GM18498 (cell line): ENCODE results near the gene CTNS.
A peak's percentile ranks its signal among the peaks of the same experiment; 100 is the strongest.

Source experiments
- ATAC-seq: cut with Tn5 transposase; IDR thresholded peaks from one replicate; pipeline ENCODE4 v1.9.1; 2021; ENCODE audit warnings: mild to moderate bottlenecking, moderate library complexity; ENCODE audit not compliant: unreplicated experiment

Gene CTNS

DNA sequence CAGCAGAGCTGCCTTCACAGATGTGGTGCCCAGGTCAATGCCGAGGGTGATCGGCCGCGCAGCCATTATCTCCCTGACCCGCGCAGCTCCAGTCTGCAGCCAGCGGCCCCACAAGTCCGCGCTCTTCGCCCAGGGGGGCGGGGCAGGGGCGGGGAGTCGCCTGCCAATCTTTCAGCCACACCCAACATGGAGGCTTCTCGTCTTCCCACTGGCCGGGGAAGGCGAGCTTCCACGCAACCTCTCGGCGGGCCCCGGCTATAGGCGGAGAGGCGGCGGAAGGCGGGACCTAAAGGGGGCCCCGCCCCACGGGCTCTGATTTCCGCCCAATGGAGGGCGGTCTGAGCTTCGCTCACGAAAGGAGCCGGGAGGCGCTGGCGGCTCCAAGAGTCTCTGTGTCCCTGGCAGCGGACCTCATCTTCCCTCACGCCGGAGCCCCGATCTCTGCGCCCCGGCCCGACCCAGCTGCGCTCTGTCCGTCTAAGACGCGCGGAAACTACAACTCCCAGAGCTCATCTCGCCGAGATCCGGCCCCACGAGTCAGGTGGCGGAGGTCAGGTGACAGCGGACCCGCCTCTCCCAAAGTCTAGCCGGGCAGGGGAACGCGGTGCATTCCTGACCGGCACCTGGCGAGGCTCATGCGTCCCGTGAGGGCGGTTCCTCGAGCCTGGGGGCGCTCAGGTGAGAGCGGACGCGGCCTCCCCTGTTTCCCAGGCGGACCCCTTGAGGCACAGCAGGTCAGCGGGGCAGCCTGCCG, at the start of gene CTNS, which contains the start of gene SHPK:
TSS of gene CTNS (plus strand) at position 607 of the 754 bp plus-strand sequence. CDS start 3,447 bp downstream, outside the sequence.
TSS of gene SHPK (minus strand) at position 97 of the 754 bp plus-strand sequence. CDS start at position 66, 31 bp downstream.
- peak; percentile 97 for ATAC-seq

DNA sequence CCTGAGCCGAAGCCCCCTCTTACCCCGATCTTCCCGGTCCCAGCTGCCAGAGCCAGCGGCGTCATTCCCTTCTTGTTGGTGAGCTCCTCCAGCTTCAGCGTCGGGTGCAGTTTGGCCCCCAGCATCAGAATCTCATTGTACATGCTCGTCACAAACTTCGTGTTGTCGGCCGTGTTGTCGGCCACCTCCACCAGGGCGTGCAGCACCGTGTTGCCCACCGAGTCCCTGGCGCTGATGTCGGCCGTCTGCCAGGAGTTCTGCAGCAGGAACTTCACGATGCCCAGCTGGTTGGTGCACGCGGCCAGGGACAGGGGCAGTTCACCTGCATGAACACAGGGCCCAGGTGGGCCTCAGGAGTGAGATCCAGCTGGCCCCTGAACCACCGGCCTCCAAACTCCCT, 46.8 kb upstream of the CTNS start:
- no peak for ATAC-seq

- no peak for ATAC-seq
Observed at GRCh38 chr17:3590231-3590630, 46.3 kb upstream of the CTNS start.

GRCh38 chr17:3590768-3591167, 45.8 kb upstream of the CTNS start:
- ATAC-seq, result no peak

DNA sequence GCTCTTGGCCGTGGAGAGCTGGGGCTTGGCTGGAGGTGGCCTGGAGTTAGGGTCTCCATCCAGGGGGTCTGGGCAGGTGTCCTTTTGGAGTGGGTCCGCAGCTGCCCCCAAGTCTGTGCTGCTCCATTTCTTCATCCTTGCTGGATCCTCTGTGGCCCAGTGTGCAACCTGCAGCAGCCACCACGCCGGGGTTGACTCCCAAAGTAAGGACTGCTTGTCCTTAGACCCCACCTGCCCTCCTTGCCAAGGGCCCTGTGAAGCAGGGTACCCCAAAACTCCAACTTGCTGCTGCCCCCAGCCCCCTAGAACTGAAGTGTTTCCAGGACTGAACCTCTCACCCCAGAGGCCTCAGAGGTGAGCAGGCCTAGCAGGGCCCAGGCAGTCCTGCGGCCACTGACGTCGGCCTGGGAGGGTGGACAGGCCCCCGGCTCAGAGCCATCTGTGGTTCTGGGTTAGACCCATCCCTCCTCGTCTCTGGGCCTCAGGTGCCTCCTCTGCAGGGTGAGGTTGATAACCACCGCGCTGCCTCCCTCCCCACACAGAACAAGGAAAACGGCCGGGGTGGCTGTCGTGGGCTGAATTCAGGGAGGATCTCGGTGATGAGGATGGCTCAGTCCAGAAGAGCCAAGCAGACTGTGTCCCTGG, 44.2 kb upstream of the CTNS start:
- no peak for ATAC-seq

DNA sequence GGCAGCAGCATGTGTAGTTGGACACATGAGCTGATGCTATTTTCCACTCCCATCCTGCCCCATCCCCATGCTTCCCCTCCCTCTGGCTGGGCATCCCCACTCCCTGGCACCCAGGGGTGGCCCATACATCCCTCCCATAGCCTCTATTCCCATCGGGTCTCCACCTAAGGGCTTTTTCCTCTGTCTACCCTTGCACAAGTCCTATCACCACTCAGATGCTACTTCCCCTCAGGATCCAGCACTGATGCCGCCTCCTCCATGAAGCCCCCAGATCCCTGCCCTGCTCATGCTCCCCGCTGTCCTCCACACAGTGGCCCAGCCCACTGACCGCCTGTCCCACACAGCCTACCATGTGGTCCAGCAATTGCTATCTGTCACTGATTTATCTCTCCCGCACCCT, 43.2 kb upstream of the CTNS start:
- ATAC-seq, result no peak

GRCh38 chr17:3594051-3594800, 42.3 kb upstream of the CTNS start:
- no peak for ATAC-seq

DNA sequence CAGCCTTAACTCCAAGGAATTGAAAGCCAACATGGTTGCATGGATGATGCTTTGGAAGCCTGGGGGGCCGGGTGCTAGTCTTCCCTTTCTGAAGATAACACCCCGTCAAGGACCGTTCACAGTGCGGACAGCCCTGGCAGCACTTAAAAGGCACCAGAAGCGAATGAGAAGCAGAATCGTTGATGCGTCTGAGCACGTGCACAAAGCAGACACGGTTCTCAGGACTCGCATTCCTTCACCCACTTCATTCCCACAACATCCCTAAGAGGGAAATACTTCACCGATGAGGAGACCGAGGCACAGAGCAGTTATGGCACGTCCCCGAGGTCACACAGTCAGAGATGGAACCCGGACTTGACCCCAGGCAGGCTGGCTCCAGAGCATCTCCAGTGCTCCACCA, 41.6 kb upstream of the CTNS start:
- no peak for ATAC-seq

DNA sequence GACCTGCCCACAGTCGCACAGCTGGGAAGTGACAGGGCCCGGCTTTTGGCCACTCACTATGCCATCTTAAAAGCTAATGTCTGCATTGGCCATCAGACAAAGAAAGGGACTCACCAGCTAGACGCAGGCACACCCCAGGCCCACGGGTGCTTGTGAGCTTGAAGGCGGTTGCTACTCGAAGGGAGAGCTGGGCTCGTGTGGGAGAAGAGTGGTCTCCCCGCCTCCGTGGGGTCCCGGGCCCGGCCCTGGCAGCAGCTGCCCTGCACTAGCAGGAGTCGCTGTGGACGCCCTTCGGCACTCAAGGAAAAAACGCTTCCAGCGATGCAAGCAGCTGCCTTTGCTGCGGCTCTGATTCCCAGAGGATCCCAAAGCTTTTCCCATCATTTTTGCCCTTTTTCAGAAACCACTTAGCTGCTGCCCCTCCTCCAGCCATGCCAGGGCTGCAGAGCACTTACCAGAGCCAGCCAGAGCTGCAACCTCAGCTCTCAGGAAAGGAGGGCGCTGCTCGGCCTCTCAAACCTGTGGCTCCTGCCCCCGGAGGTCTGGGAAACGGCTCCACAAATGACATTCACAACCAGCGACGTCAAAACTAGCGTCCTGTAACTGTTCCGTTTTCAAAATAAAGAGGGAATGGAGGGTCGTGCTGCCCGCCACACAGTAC, 39.6 kb upstream of the CTNS start:
- ATAC-seq, result no peak

DNA sequence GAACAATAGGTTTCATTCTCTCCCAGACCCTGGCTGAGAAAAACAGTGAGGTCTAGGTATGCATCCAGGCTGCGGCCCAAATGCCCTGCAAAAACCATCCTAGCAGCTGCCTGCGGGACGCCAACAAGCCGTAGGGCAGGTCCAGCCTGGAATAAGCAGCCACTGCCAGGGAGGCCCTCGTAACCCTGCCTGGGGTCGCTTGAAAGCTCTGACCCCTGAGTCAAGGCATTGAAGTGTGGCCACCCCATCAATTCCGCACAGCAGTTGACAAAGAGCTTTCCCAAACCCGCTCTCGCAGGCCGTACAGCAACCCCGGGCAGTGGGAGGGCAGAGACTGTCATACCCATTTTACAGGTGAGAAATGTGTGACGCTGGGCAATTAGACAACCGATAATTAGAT, 38.5 kb upstream of the CTNS start:
- ATAC-seq, result no peak

- no peak for ATAC-seq
Observed at GRCh38 chr17:3600529-3601205, 35.9 kb upstream of the CTNS start.

DNA sequence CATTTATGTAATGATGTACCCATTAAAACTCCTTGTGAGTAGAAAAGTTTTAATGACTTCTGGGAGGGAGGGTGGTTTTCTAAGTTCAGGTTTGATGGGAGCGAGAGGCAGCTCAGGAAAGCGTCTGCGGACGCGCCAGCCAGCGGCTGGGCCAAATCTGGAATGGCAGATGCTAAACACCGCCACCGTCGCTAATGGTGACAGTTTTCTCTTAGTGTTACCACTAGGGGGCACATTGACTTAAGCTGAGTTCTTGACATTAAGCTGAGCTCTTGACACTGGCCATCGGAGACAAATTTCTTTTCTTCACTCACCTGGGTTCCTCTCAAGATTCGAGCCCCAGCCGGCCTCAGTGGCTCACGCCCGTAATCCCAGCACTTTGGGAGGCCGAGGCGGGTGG, 34.1 kb upstream of the CTNS start:
- no peak for ATAC-seq

GRCh38 chr17:3603119-3603869, 33.3 kb upstream of the CTNS start:
- ATAC-seq, result no peak

GRCh38 chr17:3603870-3604259, 32.7 kb upstream of the CTNS start:
- no peak for ATAC-seq

DNA sequence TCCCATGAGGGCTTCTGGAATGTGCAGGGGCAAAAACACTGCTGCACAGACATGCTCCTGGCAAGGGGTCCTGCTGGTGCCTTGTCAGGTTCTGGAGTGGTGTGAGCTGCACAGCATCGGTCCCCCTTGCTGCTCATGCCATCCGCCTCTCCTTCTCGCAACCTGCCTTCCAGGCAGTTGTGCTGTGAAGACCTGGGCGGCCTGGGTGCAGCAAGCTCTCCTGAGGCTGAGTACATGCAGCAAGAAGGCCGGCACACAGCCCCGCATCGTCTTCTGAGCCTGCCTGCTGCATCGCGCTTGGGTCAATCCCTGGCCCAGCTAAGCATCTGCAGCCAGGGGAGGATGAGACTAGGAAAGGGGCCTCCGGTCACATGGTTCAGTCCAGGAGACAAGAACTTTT, 26.9 kb upstream of the CTNS start:
- ATAC-seq, result no peak

- ATAC-seq, result no peak
Observed at GRCh38 chr17:3610523-3610922, 26.0 kb upstream of the CTNS start.

DNA sequence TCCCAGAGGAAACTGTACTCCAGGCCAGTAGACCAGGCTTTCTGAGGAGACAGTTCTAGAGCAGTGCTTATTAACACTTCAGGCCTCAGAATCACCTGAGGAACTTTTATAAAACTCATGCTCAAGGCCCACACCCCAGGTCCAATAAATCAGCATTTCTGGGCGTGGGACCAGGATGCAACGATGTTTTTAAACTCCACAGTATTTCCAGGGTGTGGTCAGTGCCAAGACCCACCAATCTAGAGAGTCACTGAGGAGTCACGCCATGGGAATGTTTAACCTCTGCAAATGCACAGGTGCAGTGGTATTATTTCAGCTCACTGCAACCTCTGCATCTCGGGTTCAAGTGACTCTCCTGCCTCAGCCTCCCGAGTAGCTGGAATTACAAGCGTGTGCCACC, 23.4 kb upstream of the CTNS start:
- no peak for ATAC-seq

DNA sequence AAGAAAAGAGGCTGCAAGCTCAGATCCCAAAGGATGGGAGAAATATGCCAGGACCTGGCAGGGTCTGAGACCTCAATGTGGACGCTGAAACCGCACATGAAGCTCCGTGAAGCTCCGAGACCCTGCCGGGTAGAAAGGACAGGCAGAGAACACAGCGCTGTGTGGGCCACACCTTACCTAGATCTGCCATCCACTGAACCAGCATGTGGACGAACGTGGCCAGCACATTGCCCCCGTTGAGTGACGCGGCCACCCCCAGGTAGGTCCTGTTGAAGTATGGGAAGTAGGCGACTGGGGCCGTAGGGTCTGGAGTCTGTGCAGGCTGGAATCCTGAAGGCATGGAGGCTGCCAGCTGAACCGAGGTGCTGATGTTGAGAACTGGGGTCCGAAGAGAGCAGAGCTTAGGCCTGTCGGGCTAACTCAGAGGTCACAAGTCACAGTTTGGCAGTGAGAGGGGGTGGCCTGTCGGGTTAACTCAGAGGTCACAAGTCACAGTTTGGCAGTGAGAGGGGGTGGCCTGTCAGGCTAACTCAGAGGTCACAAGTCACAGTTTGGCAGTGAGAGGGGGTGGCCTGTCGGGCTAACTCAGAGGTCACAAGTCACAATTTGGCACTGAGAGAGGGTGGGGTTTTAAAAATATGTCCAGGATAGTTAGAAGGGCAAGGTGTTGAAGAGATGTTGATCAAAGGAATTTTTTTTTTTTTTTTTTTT, 21.2 kb upstream of the CTNS start:
- no peak for ATAC-seq

- ATAC-seq, result no peak
Observed at GRCh38 chr17:3621146-3621720, 15.3 kb upstream of the CTNS start.
